ENCODE data around the gene TTLL5.

TTLL5 gene

GRCh38 chr14:75626863-75627262 is 34.2 kb upstream of the TTLL5 start:
- no peaks in the 10 kb centered on the region for H3K9me3 ChIP-seq (replicated peaks in 1 of 2; ENCODE audit: control insufficient read depth in 2 of 2, insufficient read depth in 1 of 2, low read depth in 1 of 2, low read length in 2 of 2)
- H3K27me3 ChIP-seq (ENCODE audit: control insufficient read depth in 3 of 3, insufficient read depth in 3 of 3, low read depth in 1 of 3, low read length in 3 of 3) = no peaks in the 10 kb centered on the region
- H3K4me2 ChIP-seq (ENCODE audit: insufficient read depth, low read length, poor library complexity, severe bottlenecking) = no peak overlapping the region
- no peak overlapping the region for H2BK120ac ChIP-seq (ENCODE audit: low read depth, low read length)
- no peak overlapping the region for H3K4ac ChIP-seq (ENCODE audit: low read length)
- H4K8ac ChIP-seq (ENCODE audit: low read depth, low read length) = no peak overlapping the region
- H3K14ac ChIP-seq (ENCODE audit: low read length) = no peak overlapping the region
- no CpG with 5 or more reads among the region's 3 CpGs for WGBS, 2 donors (ENCODE audit: extremely low coverage in 2 of 2, insufficient read length in 2 of 2, insufficient replicate concordance in 1 of 2)
- no peak overlapping the region for H3K9ac ChIP-seq (ENCODE audit: low read depth, low read length, poor library complexity)
- no peak overlapping the region for H2AFZ ChIP-seq (ENCODE audit: low read length)
- no peak overlapping the region for H3K23ac ChIP-seq (ENCODE audit: low read depth, low read length, poor library complexity)
- no peak overlapping the region for H3K18ac ChIP-seq (ENCODE audit: low read length)
- no peak overlapping the region for H3K4me3 ChIP-seq (ENCODE audit: low read length in 2 of 2)
- no peaks in the 10 kb centered on the region for H3K79me1 ChIP-seq (ENCODE audit: low read depth, low read length)
- no peak overlapping the region for H2BK12ac ChIP-seq (ENCODE audit: low read length)
- H4K91ac ChIP-seq (ENCODE audit: low read depth, low read length, poor library complexity) = no peak overlapping the region
- no peak overlapping the region for H2BK15ac ChIP-seq (ENCODE audit: low read length)
- no peak for DNase-seq (ENCODE audit: low spot score)
- no peak overlapping the region for H2BK5ac ChIP-seq (ENCODE audit: low read length)
- no peak overlapping the region for H3K27ac ChIP-seq (replicated peaks; ENCODE audit: low read length)
- peaks cover 0 to 10% of the 10 kb centered on the region in 2 donors for H3K4me1 ChIP-seq (ENCODE audit: control insufficient read depth in 2 of 2, insufficient read depth in 1 of 2, low read depth in 1 of 2, low read length in 2 of 2)
- H2AK5ac ChIP-seq (ENCODE audit: low read depth, low read length) = no peak overlapping the region
- H3K36me3 ChIP-seq (replicated peaks in 1 of 2; ENCODE audit: control insufficient read depth in 2 of 2, insufficient read depth in 2 of 2, low read length in 2 of 2) = no peaks in the 10 kb centered on the region

- WGBS, 2 donors (ENCODE audit: extremely low coverage in 2 of 2, insufficient read length in 2 of 2, insufficient replicate concordance in 1 of 2) = no CpG with 5 or more reads among the region's 4 CpGs
- no peaks in the 10 kb centered on the region for H3K36me3 ChIP-seq (replicated peaks in 1 of 2; ENCODE audit: control insufficient read depth in 2 of 2, insufficient read depth in 2 of 2, low read length in 2 of 2)
- no peak overlapping the region for H4K8ac ChIP-seq (ENCODE audit: low read depth, low read length)
- H3K18ac ChIP-seq (ENCODE audit: low read length) = no peak overlapping the region
- no peak overlapping the region for H3K14ac ChIP-seq (ENCODE audit: low read length)
- no peak overlapping the region for H2BK15ac ChIP-seq (ENCODE audit: low read length)
- no peak overlapping the region for H2BK5ac ChIP-seq (ENCODE audit: low read length)
- H2BK12ac ChIP-seq (ENCODE audit: low read length) = no peak overlapping the region
- H3K79me1 ChIP-seq (ENCODE audit: low read depth, low read length) = no peaks in the 10 kb centered on the region
- no peaks in the 10 kb centered on the region for H3K27me3 ChIP-seq (ENCODE audit: control insufficient read depth in 3 of 3, insufficient read depth in 3 of 3, low read depth in 1 of 3, low read length in 3 of 3)
- no peak overlapping the region for H3K4ac ChIP-seq (ENCODE audit: low read length)
- H4K91ac ChIP-seq (ENCODE audit: low read depth, low read length, poor library complexity) = no peak overlapping the region
- H2AK5ac ChIP-seq (ENCODE audit: low read depth, low read length) = no peak overlapping the region
- no peak for DNase-seq (ENCODE audit: low spot score)
- H3K27ac ChIP-seq (replicated peaks; ENCODE audit: low read length) = no peak overlapping the region
- no peak overlapping the region for H3K4me2 ChIP-seq (ENCODE audit: insufficient read depth, low read length, poor library complexity, severe bottlenecking)
- no peak overlapping the region for H2AFZ ChIP-seq (ENCODE audit: low read length)
- H3K4me1 ChIP-seq (ENCODE audit: control insufficient read depth in 2 of 2, insufficient read depth in 1 of 2, low read depth in 1 of 2, low read length in 2 of 2) = peaks cover 0 to 11% of the 10 kb centered on the region in 2 donors
- no peak overlapping the region for H3K4me3 ChIP-seq (ENCODE audit: low read length in 2 of 2)
- no peaks in the 10 kb centered on the region for H3K9me3 ChIP-seq (replicated peaks in 1 of 2; ENCODE audit: control insufficient read depth in 2 of 2, insufficient read depth in 1 of 2, low read depth in 1 of 2, low read length in 2 of 2)
- no peak overlapping the region for H3K9ac ChIP-seq (ENCODE audit: low read depth, low read length, poor library complexity)
- H3K23ac ChIP-seq (ENCODE audit: low read depth, low read length, poor library complexity) = no peak overlapping the region
- no peak overlapping the region for H2BK120ac ChIP-seq (ENCODE audit: low read depth, low read length)
These were observed 33.6 kb upstream of the TTLL5 start for GRCh38 chr14:75627406-75627805.

GRCh38 chr14:75628816-75629215 is 32.2 kb upstream of the TTLL5 start:
- H3K4me3 ChIP-seq (ENCODE audit: low read length in 2 of 2) = no peak overlapping the region
- H3K9ac ChIP-seq (ENCODE audit: low read depth, low read length, poor library complexity) = no peak overlapping the region
- no peak overlapping the region for H3K14ac ChIP-seq (ENCODE audit: low read length)
- H3K9me3 ChIP-seq (replicated peaks in 1 of 2; ENCODE audit: control insufficient read depth in 2 of 2, insufficient read depth in 1 of 2, low read depth in 1 of 2, low read length in 2 of 2) = no peaks in the 10 kb centered on the region
- no peaks in the 10 kb centered on the region for H3K27me3 ChIP-seq (ENCODE audit: control insufficient read depth in 3 of 3, insufficient read depth in 3 of 3, low read depth in 1 of 3, low read length in 3 of 3)
- no peaks in the 10 kb centered on the region for H3K36me3 ChIP-seq (replicated peaks in 1 of 2; ENCODE audit: control insufficient read depth in 2 of 2, insufficient read depth in 2 of 2, low read length in 2 of 2)
- H3K27ac ChIP-seq (replicated peaks; ENCODE audit: low read length) = no peak overlapping the region
- no peak overlapping the region for H2BK5ac ChIP-seq (ENCODE audit: low read length)
- no peak overlapping the region for H2AFZ ChIP-seq (ENCODE audit: low read length)
- H2BK12ac ChIP-seq (ENCODE audit: low read length) = no peak overlapping the region
- H2BK15ac ChIP-seq (ENCODE audit: low read length) = no peak overlapping the region
- no peak overlapping the region for H3K4me2 ChIP-seq (ENCODE audit: insufficient read depth, low read length, poor library complexity, severe bottlenecking)
- H3K23ac ChIP-seq (ENCODE audit: low read depth, low read length, poor library complexity) = no peak overlapping the region
- no CpG with 5 or more reads among the region's 3 CpGs for WGBS, 2 donors (ENCODE audit: extremely low coverage in 2 of 2, insufficient read length in 2 of 2, insufficient replicate concordance in 1 of 2)
- no peak overlapping the region for H3K18ac ChIP-seq (ENCODE audit: low read length)
- H2BK120ac ChIP-seq (ENCODE audit: low read depth, low read length) = no peak overlapping the region
- no peak overlapping the region for H3K4ac ChIP-seq (ENCODE audit: low read length)
- no peak for DNase-seq (ENCODE audit: low spot score)
- H4K8ac ChIP-seq (ENCODE audit: low read depth, low read length) = no peak overlapping the region
- H2AK5ac ChIP-seq (ENCODE audit: low read depth, low read length) = no peak overlapping the region
- H3K79me1 ChIP-seq (ENCODE audit: low read depth, low read length) = no peaks in the 10 kb centered on the region
- no peak overlapping the region for H4K91ac ChIP-seq (ENCODE audit: low read depth, low read length, poor library complexity)
- H3K4me1 ChIP-seq (ENCODE audit: control insufficient read depth in 2 of 2, insufficient read depth in 1 of 2, low read depth in 1 of 2, low read length in 2 of 2) = peaks cover 0 to 11% of the 10 kb centered on the region in 2 donors

- DNase-seq (ENCODE audit: low spot score) = no peak
- Histone ChIP-seq H3K4me3 (ENCODE audit: low read length in 2 of 2) (no peak overlapping the region), H2BK5ac (ENCODE audit: low read length) (no peak overlapping the region), H3K79me1 (ENCODE audit: low read depth, low read length) (no peaks in the 10 kb centered on the region), H3K9me3 (replicated peaks in 1 of 2; ENCODE audit: control insufficient read depth in 2 of 2, insufficient read depth in 1 of 2, low read depth in 1 of 2, low read length in 2 of 2) (no peaks in the 10 kb centered on the region), H3K4me1 (ENCODE audit: control insufficient read depth in 2 of 2, insufficient read depth in 1 of 2, low read depth in 1 of 2, low read length in 2 of 2) (peaks cover 0 to 12% of the 10 kb centered on the region in 2 donors), H3K18ac (ENCODE audit: low read length) (no peak overlapping the region), H4K8ac (ENCODE audit: low read depth, low read length) (no peak overlapping the region), H3K14ac (ENCODE audit: low read length) (no peak overlapping the region), H3K27ac (replicated peaks; ENCODE audit: low read length) (peak overlapping the region; percentile 6), H4K91ac (ENCODE audit: low read depth, low read length, poor library complexity) (no peak overlapping the region), H2BK15ac (ENCODE audit: low read length) (no peak overlapping the region), H3K23ac (ENCODE audit: low read depth, low read length, poor library complexity) (no peak overlapping the region), H2AK5ac (ENCODE audit: low read depth, low read length) (no peak overlapping the region), H2AFZ (ENCODE audit: low read length) (no peak overlapping the region), H3K27me3 (ENCODE audit: control insufficient read depth in 3 of 3, insufficient read depth in 3 of 3, low read depth in 1 of 3, low read length in 3 of 3) (no peaks in the 10 kb centered on the region), H3K36me3 (replicated peaks in 1 of 2; ENCODE audit: control insufficient read depth in 2 of 2, insufficient read depth in 2 of 2, low read length in 2 of 2) (no peaks in the 10 kb centered on the region), H2BK120ac (ENCODE audit: low read depth, low read length) (no peak overlapping the region), H3K4me2 (ENCODE audit: insufficient read depth, low read length, poor library complexity, severe bottlenecking) (no peak overlapping the region), H2BK12ac (ENCODE audit: low read length) (no peak overlapping the region), H3K4ac (ENCODE audit: low read length) (no peak overlapping the region), H3K9ac (ENCODE audit: low read depth, low read length, poor library complexity) (no peak overlapping the region)
- WGBS, 2 donors (ENCODE audit: extremely low coverage in 2 of 2, insufficient read length in 2 of 2, insufficient replicate concordance in 1 of 2) = no CpG with 5 or more reads among the region's 6 CpGs
These were observed 30.2 kb upstream of the TTLL5 start for GRCh38 chr14:75630695-75631452.

Data from neuronal stem cell (in vitro differentiated cells).